Stimulated activated CD4-positive, alpha-beta T cell treated with anti-CD3 and anti-CD28 coated beads, TNF-alpha, amount 100 ng/mL, for 4 hours (primary cell): ENCODE results near the gene FHOD1.

ENCODE experiments used
- DNase-seq, 3 experiments: peaks; one replicate each; pipeline ENCODE4 v3.0.0-alpha.2; 2020; ENCODE audit warnings: low read depth in 3 of 3

FHOD1 gene

DNA sequence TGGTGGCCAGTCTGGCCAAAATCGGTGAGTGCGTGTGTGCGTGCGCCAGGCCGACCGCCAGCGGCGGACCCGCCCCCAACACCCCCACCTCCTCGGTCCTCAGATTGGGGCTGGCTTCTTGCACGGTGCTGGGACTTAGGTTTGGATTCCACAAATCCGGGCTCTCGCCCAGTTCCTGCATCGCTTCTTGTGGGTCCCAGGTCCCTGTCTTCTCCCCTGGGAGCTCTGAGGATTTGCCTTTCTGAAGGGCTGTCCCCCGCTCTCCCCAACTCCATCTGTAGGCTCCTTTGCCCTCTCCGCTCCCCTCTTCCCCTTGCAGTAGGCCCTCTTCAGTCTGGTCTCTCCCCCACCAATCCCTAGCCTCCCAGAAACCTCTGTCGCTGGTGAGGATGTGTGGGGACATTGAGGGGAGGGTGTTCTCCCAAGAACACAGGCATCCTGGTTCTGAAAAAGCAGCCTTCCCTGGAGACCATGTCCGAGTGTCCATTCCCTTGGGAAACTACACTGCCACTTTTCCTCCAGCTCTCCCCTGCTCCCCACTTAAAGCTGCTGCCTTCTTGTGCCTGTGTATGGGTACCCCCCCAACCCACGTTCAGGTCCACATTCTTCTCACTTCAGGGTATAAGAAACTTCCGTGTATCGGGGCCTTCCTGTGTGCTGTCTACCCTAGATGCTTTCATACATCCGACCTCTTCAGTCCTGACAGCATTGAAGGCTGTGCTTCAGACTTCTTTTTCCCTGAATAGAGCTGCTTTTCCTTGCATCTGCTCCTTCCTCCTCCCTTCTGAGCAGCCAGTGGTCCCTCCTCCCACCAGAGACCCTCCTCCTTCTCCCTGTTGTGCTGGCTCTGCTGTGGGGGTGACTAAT, 2.1 kb upstream of the FHOD1 start:
- DNase-seq, result no peak

DNA sequence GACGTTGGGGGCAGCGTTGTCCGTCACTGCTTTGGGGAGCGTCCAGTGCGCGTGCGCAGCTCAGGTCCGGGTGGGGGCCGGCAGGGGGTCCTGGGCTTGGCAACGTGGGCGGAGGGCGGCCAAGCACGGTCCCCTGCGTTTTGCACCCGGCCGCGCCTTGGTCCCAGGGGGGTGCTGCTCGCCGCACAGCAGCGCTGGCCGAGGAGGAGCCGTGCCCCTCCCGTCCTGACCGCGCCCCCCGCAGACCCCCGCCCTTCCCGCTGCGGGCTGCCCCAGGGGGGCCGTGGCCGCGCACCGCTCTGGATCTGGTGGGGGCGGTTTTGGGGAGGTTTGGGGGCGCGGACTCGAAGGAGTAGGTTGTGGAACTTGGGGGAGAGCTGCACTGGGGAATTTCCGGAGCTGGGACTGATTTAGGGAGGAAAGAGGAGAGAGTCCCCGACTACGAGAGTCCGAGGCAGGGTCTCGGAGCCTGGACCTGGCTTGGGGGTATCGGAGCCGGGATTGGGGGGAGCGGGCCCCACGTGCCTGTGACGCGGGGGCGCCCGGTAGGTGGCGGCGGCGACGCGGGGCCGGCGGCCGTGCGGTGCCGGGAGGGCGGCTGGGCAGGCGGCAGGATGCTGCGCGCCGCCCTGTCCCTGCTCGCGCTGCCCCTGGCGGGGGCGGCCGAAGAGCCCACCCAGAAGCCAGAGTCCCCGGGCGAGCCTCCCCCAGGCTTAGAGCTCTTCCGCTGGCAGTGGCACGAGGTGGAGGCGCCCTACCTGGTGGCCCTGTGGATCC, 1.3 kb upstream of the FHOD1 start, which contains the start of gene SLC9A5:
TSS of gene SLC9A5 (plus strand) at position 579 of the 777 bp plus-strand sequence. CDS start at position 615, 36 bp downstream.
- no peak for DNase-seq

DNA sequence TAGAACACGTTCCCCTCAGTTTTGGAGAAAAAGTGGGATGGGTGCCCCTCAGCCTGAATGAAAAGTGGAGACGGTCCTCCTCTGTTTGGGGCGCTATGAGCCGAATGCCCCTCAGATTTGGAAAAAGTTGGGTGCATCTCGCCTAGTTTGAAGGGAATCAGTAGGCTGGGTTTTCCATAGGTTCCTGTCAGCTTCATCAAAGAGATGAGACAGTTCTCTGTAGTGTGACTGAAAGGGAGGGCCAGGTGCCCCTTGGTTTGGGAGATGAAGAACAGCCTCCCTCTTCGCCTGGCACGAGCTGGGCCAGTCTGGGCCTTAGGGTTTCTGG, 756 bp upstream of the FHOD1 start:
- DNase-seq, result no peak

DNA sequence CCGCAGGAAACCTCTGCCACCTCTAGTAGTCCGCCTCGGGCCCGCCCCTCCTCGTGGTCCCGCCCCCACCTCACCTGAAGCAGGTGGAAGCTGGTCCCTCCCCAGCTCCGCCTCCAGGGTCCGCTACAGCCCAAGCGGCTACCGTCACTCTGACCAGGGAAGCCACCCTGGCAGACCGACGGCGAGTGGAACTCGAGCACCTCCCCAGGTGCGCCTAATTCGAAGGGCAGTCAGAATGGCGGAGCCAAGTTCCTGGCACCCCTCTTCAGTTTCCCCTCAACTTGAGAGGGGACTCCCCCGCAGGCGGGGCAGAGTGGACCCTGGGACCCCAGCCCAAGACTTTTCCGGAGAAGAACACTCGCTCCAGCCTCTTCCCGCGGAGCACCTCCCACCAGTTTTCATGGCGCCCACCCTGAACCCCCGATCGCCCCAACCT, 507 bp downstream of the FHOD1 start:
- peak in 1 of 3 experiments; percentile 23 for DNase-seq

DNA sequence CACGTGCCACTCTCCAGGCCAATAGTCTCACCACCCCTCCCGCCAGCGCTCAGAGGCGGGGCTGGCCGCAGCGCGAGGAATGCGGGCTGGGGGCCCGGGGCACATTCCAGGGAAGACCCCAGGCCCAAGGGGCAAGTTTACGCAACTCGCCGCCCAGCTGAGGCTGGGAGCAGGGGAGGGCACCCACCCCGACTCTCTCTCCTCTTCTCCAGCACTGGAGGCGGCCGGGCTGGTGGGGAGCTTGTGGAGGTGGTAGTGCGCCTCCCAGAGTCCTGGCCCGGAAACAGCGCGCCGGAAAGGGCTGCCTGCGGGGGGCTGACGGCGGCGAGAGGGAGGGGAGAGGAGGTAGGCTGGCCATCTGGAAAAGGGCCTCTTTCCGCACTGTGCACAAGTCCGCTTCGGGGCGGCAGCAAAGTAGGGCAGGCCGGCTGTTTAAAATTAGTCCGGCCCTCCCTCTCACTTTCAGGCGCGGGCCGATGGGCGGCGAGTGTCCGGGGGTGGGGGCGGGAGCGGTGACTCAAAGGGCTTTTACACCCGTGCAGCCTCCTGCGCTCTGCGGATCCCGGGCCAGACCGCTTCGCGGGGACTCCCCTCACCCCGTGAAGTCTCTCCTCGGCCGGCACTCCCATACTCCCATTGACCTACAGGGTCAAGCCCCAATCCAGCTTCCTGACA, 1.1 kb downstream of the FHOD1 start:
- no peak for DNase-seq

DNA sequence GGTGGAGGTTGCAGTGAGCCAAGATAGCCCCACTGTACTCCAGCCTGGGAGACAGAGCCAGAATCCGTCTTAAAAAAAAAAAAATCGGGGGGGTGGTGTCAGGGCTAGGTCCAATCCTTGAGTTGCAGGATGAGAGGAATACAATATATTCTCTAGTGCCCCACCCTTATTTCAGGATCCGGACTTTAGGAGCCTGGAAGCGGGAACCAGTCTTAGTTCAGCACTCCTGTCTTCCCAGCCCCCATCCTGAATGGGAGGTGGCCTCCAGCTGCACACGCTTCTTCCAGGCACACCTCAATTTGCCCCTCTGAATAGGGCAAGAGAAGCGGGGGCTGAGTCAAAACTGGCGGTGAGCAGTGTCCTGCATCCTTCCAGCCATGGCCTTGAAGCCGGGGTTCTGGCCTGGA, 1.6 kb downstream of the FHOD1 start:
- DNase-seq, result no peak

DNA sequence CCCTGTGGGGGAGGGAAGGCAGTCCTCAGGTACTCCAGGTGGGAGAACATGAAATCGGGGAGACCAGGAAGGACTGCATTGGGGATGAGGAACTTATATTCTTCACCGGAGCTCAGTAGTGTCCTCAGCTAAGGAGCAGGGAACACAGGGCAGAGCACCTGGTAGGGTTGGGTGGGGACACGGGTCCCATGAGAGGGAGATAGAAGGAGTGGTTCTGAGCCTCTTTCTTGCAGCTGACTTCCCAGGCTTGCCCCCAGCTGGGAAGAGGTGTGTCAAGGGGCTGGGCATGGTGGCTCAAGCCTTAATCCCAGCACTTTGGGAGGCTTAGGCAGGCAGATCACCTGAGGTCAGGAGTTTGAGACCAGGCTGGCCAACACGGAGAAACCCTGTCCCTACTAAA, 2.1 kb downstream of the FHOD1 start:
- DNase-seq, result no peak

DNA sequence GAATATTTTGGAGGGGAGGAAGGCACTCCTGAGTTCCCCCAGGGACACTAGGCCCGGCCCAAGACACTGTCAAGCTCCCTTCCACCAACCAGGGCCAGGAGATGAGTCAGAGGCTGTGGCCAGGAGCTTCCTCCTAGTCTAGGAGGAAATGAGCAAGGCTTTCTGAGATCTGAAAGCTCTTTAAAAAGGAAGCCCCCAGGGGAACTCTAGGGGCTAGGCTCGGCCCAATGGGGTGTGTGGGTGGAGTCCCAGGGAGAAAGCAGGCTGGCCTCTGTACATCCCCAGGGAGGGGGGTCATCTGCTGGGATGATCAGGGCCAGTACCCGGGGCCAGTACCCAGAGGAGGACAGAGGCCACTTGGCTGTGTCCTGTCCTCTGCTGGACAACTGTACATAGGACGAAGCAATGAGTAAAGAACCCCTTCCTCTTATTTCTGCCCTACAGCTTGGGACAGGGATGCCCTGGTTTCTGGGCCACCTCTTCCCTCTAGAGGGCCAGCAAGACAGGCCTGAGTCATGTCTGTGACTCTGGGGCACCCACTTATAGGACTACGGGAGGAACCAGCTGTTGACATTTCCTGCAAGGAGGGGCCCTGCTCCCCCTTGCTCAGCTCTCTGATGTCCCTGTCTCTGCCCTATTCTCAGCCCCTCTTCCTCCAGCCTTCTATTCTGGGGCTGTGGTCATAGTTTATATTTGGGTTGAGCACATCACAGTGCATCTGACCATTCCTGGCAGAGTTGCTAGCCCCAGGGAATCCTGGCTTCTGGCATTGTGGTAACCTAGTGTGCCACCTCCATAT, 2.7 kb downstream of the FHOD1 start:
- peak; percentile 44 to 69 (median 56) for DNase-seq

DNA sequence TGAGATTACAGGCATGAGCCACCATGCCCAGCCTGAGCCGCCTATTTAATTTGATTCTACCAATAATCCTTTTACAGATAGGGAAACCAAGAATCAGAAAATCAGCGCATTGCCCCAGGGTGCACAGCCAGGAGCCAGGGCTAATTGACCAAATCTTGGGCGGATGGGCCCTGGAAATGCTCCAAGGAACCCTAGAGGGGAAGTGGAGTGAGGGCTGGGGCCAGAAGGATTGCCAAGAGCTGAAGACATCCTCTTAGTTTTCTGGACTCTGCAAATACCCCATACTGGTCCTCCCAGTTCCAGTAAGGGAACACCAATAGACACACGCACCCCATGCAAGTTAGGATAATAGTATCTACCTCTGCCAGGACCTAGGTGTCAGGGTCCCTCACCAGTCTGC, 3.8 kb downstream of the FHOD1 start:
- no peak for DNase-seq

DNA sequence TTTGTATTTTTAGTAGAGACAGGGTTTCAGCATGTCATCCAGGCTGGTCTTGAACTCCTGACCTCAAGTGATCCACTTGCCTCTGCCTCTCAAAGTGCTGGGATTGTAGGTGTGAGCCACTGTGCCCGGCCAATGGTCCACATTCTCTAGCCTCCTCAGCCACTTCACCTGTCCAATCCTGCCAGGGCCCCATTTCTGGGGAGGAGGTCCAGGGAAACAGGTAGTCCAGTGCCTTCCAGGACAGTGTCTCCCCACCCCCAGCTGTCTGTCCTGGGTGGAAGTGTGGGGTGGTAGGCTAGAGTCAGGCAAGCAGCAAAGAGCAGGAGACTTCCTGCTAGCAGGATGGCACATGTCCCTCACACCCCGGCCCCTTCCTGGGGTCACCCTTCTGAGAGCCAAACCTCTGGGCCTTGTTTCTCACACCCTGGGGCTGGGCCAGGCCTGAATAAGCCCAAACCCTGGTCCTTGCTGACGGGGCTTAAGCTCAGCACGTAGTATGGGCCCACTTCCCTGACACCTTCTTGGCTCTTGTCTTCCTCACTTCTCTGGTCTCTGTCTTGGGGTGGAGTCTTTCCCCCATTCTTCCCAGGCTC, 5.0 kb downstream of the FHOD1 start:
- no peak for DNase-seq

DNA sequence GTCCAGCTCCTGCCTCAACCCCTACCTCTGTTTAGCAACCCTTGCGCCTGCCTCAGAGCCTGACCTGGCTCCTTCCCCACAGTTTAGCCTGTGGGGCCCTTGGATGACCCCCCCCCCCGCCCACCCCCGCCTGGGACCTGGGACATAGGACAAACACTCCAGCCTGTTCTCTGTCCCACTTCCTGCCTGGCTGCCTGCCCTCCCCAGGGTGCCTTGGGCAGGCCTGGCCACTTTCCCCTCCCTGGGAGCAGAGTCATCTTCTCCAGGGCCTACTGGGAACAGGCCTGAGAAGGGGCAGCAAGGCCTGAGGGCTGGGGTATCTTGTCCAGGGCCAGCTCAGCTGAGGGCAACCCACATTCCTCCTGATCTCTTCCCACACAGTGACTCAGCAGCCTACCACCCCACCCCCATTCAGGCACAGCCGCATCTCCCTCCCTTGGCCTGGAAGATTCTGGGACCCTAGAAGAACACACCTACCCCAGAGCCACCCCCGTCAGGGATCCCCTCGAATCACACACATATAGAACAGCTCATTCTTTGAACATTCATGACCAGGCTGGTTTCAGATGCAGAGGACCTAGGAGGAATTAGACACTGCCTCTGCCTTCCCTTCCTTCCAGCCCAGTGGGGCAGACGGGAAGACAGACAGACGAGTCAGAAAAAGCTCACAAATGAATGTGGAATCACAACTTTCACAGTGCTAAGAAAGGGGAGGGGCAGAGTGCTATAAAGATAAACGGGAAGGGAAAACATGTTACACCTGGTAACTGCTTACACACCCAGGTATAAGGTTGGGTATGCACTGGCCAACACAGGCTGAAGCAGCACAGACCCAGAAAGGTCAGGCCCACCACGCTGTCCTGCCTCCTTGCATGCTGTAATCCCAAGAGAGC, 6.0 kb downstream of the FHOD1 start:
- no peak for DNase-seq

DNA sequence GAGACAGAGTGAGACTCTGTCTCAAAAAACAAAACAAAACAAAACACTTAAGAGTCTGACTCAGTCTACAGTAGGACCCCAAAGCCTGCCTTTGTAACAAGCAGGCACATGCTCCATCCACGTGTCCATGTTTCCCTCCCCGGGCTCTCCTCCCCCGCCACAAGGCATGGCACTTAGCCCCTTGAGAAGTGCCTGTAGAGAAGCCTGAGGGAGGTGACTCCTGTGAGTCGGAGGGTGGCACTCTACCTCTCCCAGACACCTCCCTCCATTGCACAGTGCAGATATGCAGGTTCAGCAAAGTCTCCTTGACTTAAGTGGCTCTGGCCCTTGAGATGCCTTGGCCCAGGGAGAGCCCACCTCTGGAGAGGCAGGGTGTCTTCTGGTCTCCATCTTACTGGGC, 6.8 kb downstream of the FHOD1 start:
- DNase-seq, result no peak

DNA sequence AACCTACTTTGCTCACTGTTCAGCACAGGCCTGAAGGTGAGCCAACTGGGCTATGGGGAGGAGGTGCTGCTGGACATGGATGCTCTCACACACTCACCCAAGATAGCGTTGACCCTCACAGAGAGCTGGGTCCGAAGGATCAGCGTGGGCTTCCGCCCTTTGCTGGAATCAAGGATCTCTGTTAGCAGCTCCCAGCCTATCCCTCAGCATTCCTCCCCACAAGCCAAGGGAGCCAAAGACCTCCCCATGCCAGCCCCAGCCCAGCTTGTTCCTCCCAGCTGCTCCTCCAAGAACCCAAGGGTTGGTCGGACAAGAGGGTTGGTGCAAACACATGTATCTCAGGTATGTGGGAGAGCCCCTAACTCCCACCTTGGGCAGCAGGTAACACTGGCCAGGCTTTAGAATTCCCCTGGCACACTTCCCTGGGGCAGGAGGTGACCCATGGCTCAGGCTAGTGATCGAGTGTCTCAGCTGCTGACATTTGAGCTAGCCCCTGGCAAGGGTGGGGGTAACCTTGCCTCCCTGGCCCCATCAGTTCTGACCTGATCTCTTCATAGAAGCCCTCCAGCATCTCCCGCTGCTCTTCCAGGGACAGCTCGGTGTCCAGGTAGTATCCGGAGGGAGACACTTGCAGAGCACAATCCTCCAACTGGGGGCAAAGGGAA, 8.3 kb downstream of the FHOD1 start:
- DNase-seq, result no peak

DNA sequence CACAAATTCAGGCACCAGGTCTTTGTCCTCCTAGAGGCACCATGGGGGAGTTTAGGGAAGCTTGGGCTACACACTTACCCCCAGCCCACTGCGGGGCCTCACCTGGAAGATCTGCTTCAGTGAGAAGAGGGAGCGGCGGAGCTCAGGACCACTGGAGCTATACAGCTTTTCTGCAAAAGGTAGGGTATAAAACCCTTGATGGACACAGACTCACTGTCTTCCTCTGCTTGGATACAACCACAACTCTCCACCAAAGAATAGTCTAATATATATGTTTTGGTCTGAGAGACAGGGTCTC, 9.1 kb downstream of the FHOD1 start:
- DNase-seq, result no peak

DNA sequence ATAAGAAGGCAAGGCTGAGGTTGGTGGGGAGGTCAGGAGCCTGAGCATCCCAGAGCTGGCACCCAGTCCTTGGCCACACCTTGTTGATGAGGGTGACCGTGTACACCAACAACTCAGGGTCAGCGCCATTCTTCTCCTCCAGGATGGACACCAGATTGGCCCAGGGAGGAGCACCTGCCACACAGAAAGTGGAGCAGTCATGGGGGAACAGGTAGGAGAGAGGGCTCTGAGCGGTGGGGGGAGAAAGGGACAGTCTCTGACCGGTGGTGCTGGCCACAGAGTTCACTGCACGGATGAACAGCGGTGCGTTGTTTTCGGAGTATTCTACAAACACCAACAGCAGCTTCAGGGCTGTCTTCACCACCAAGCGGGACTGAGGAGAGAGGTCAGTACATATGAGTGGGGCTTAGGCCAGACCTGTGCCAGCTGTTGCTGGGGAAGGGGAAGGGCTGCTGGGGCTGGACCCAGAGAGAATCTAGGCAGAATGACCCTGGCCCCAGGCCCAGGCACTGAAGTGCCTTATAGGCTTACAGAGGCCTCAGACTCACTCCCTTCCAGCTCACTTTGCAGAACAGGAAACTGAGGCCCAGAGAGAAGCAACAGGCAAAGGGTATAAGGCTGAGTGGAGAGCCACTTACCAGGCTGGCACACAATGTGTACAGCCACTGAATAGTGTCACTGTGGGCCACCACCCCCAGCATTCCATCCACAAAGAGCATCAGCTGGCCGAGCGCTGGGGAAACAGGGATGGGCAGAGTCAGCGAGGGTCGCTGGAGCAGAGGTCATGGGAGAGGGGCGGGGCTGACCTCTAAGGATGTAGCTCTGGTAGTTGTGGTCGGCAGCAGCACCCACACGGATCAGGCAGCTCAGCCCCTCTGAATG, 9.6 kb downstream of the FHOD1 start:
- DNase-seq, result no peak

DNA sequence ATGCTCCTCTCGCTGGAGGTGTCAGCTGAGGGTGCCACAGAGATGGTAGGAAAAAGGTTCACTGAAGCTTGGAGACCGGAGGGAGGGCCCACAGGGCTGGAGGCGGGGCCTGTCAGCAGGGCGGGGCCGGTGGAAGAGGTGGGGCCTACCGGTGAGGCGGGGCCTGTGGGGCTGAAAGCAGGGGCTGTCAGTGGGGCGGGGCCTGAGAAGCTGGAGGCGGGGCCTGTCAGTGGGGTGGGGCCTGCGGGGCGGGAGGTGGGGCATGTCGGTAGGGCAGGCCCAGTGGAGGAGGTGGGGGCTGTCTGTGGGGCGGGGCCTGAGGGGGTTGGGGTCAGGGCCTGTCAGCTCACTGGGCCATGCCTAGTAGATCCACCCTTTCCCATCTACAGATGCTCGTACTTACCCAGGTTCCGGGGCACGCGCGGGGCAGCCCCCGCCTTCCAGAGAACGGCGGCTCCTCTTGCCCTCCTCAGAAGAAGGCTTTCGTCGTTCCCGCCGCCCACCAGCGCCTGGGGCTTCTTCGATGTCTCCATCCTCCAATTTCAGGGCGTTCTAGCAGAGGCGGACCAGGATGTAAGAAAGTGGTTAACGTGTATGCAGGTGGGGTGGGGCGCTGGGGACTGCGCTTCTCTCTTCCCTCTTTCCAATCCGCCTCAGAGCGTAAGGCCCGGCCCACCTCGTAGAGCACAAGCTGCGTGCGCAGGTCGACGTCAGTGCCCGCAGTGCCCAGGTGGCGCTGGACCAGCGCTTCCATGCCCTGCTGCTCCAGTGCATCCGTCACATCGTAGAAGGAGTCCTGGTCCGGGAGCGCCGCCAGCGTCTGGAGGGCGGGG, 10.5 kb downstream of the FHOD1 start:
- DNase-seq, result peak in 1 of 3 experiments; percentile 64

DNA sequence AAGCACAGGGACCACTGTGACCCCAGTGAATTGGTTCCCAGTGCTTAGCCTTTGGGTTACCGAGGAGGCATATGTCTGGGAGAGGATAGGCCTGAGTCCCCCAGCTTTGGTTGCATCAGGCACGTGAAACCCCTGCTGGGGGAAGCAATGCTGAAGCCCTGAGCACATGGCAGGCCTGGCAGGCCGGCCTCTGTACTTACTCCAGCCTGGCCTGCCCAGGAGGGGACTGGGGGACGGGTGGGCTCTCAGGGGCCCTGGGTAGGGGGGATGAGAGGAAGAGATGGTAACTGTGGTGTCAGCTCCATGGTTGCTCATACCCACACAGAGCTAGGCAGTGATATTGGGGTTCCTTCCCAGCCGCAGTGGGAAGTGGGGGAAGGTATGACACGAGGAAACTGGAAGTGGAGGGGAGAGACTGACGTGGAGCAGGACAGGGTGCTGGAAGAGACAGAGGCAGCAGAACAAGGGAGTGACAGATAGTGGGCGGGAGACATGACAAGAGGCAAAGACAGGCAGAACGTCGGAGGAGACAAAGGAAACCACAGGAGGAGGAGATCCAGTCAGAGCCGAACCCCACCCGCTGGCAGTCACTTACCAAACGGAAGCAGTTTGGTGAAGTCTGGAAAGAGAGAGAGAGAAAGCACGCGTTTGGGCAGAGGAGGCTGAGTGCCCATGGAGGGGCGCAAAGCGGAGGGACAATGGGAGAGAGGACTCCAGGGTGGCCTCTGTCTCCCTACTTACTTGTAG, 11.3 kb downstream of the FHOD1 start:
- peak in 1 of 3 experiments; percentile 29 for DNase-seq
